Inflammatory macrophage treated with lipopolysaccharide for 1 hour (primary cell): ENCODE measurements around the gene VWA2.

Experiments
- DNase-seq, 2 donors: peaks; one replicate each; pipeline ENCODE4 v3.0.0-alpha.2; 2020 to 2022

Gene VWA2

GRCh38 chr10:114246679-114247305 lies 7.7 kb downstream of the VWA2 start:
- no peak for DNase-seq

DNA sequence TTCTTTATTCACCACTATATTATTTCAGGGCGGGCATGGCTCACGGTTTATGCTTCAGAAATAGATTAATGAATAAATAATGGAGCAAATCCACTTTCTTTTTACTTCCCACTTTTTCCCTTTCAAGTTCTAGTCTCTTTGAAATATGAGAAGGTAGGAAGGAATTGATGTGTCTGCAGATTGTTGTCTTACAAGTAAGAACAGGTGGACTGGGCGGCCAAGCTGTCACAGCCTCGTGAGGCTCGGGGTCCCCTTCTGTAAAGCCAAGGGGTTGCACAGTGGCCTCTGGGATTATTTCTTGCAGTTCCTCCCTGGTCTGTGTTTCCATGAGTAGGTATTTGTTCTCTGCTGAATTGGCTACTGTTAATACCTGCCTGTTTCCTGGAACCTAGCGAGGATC lies 11.2 kb downstream of the VWA2 start:
- no peak for DNase-seq

DNA sequence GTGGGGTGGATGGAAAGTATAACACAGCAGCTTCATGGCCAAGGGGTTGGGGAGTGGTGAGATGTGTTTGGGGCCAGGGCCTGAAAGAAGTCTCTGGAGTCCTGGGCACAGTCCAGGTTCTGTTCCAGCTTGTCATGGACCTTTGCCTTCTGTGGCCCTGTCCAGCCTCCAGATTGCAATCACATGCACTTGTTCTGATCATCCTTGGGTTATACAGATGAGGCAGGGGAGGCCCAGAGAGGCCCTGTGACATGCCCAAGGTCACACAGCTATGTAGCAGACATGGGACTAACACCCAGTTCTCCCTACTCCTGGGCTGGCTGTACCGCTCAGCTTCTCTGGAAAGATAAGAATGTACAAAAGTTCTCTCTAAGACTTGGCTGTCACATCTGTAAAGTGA lies 11.7 kb downstream of the VWA2 start:
- no peak for DNase-seq

DNA sequence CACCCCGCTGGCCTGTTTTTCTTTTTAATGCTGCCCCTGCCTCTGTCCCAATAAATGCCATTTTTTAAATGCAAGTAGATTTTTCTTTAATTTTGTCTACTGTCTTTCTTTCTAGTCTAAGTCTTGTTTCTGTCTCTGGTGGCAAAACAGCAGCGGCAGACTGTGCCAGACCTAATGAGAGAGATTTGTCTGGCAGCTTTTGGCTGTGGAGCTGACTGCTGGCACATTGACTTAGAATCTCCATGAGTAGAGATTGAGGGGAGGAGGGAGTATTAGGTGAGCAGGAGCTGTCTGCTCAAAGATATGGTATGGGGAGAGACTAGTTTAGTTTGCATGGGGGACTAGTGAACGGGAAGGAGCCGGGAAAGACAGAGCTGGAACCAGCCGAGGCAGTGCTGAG lies 13.0 kb downstream of the VWA2 start:
- no peak for DNase-seq

- DNase-seq = no peak
Measured at GRCh38 chr10:114252883-114253282, 13.8 kb downstream of the VWA2 start.

DNA sequence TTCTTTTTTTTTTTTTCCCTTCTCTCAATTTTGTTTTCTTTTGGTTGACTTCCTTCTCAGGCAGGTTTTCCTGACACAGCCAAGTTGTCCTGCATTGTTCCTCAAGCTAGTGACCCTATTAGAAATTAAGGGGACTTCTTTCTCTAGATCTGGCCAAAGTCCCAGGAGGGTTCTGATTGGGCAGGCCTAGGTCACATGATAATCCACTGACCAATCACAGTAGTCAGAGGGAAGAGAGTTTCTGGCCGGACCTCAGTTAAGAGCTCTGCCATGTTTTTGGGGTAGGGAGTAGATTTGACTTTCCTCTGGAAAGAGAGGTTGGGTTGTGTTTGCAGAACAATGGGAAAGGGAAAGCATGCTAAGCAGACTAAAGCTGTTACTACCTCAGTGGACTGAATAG lies 16.2 kb downstream of the VWA2 start:
- no peak for DNase-seq

GRCh38 chr10:114256008-114256765 lies 17.1 kb downstream of the VWA2 start:
- no peak for DNase-seq

DNA sequence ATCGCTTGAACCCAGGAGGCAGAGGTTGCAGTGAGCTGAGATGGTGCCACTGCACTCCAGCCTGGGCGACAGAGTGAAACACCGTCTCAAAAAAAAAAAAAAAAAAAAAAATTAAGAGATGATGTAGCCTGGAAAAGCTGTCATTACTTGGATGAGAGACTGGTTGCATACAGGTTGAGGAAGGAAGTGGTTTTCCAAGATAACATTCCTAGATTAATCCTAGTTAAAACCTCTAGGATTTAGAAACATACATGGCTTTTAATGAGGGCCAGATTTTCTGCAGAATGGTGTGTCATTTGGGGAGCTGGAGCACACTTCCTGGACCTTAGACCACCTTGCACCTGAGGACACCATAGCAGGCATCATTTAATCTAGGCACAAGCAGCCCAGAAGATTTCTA lies 17.8 kb downstream of the VWA2 start:
- DNase-seq = no peak

GRCh38 chr10:114257498-114257897 lies 18.4 kb downstream of the VWA2 start:
- DNase-seq = no peak

- DNase-seq = no peak
Measured at GRCh38 chr10:114258274-114258840, 19.3 kb downstream of the VWA2 start.

DNA sequence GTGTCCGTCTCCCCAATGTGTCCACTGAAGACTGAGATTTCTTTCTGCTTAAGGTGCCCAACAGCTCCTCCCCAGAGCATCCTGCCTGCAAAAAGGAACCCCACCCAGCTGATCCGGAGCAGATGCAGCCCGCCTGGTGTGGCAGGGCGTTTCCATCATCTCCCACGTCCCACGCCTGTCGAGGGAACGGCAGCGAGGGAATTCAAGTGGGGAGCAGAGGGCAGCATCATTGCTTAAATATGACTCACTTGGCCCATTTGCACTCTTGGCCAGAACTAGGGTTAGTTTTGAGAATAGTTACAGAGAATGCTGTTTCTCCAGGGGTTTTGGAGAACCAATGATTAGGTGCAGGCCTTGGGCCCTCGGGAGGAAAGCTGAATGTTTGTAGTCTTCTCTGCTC lies 20.8 kb downstream of the VWA2 start:
- DNase-seq = no peak

DNA sequence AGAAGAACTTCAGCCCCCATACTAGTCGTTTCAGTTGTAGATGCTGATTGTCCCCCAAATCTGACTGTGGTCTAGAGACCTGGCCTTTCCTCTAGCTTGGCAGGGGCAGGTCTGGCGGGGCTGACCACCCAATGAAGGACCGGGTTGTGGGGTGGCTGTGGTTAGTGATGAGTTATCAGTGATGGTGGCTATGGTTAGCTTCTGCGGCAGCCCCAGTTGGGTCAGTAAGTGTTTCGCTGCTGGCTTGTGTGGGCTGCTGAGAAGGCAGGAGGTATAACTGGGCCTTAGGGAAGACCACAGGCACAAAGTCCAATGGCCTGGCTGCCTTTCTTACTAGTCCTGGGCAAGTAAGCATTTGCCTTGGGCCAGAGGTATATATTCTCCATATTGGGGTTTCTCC lies 21.3 kb downstream of the VWA2 start:
- DNase-seq = no peak

- DNase-seq = no peak
Measured at GRCh38 chr10:114261076-114261475, 22.0 kb downstream of the VWA2 start.

DNA sequence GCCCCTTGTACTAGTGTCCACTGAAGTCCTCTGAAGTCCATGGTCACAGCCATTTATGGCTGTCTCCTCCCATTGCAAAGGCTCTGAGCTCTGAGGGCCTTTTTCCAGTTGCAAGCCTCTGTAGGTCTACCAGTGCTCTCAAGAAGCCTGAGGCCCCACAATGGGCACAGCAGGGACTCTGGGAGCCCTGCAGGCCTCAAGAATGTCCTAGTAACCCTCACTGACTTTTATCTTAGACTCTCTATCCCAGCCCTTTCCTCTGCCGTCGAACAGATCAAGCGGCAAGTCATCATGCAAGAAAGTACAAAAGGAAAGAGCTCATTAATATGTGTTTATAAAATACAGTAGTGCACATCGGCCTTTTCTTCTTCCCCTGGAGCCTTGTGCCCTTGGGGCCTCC lies 23.4 kb downstream of the VWA2 start:
- DNase-seq = no peak

DNA sequence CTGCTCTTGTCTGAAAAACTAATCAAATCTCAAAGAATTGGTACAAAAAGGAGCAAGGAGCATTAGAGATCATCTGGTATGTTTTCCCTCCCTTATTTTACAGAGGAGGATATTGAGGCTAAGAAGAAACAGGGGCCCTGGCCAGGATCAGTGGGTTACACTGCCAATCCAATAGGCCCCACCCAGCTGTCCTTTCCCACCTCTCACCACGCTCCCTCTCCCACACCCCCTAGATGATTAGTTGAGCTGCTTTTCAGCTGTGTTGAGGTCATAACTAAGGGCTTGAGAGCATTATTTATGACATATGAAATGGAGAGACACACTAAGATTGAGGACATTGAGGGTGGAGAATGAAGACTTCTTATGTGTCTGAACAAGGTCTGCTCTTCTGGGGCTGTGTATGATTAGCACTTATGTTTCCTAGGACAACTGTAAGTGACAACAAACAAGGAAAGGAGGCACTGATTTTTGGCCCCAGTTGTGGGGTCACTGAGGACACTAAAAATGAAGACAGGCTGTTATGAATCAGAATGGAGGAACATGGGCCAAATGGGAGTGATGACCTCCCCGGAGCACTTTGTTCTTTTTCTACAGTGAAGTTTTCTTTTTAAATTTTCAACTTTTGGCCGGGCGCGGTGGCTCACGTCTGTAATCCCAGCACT lies 26.5 kb downstream of the VWA2 start:
- DNase-seq = no peak

DNA sequence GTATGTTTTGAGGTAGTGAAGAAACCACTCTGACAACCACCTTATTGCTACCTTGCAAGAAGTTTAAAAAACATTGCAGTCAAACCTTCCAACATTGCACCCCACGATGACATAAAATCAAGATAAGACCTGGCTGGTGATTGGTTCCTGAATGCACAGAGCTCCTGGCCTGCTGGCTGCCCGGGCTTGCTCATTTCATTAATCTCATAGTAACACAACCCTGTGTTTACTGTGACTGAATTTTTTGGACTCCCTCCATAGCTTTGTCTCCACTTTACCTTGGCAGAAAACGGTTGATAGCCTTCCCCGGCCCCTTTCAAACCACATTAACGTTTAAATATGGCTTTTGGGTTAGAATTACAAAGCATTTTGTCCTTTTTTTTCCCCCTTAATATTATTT lies 27.5 kb downstream of the VWA2 start:
- DNase-seq = no peak

DNA sequence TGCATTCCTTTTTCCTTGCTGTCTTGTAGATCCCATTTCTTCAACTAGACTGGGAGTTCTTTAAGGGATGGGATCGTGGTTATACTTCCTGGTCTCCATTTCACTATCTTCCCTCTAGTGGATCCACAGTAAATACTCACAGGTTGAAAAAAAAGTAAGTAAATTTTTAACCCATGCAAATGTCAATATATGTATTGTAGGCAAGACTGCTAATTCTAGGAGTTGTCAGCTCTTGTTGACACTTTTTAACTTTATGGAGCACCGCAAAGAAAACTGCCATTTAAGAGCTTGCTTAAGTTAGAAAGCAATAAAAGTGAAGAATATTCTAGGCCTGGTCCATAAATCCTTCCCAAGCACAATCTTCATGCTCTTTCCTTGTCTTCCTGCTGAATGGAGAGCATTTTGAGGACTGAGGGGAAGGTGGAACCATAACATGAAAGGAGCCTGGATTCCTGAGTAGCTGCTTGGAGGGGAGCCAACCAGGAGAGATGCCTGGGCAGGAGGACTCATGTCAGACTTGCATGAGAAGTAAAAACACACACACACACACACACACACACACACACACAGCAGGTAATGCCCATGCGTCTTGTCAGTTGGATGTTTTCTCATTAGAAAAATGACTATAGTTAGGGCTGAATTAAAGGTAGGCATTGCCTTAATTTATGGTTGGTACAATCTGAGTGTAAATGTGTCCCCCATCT lies 32.2 kb downstream of the VWA2 start:
- DNase-seq = no peak

- no peak for DNase-seq
Measured at GRCh38 chr10:114271779-114272167, 32.7 kb downstream of the VWA2 start.

DNA sequence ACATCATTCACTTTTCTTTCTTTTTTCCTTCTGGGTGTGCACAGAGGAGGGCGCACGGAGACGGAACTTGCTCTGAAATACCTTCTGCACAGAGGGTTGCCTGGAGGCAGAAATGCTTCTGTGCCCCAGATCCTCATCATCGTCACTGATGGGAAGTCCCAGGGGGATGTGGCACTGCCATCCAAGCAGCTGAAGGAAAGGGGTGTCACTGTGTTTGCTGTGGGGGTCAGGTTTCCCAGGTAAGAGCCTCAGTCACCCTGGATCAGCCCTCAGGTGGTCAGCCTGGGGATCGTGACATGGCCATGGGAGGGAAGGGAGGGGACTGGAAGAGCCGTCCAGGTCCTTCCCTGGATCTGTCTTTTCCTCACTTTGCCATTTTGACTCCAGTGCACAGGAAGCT lies 33.6 kb downstream of the VWA2 start:
- DNase-seq = no peak

- no peak for DNase-seq
Measured at GRCh38 chr10:114273910-114274309, 34.9 kb downstream of the VWA2 start.

- DNase-seq = no peak
Measured at GRCh38 chr10:114274616-114275453, 35.8 kb downstream of the VWA2 start.

DNA sequence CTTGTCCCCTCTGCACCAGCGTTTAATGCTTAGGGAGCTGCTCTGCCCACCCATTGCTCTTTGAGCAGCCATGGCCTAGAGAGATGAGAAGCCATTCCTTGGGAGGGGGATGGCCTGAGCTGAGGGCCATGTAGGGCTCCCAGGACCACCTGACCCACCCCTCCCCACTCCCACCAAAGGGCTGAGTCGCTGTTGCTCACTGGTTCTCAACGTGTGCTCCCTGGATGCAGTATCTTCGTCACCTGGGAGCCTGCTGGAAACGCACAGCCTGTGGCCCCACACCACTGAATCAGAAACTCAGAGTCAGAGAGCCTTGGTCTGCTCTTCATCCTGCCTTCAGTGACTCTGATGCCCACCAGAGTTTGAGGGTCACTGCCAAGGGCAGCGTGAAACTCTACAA lies 37.0 kb downstream of the VWA2 start:
- no peak for DNase-seq
